Activated CD4-positive, alpha-beta T cell treated with anti-CD3 and anti-CD28 coated beads for 36 hours (primary cell): ENCODE results near the gene ZBTB26. TPM values are rescaled to one million over a fixed set of nuclear protein-coding genes. Genes with fewer than 3 reads are reported as not detected.
A peak's percentile ranks its signal among the peaks of the same experiment; 100 is the strongest.

Experiments used
- ATAC-seq: fragments of 200-7000 bp; cut with Tn5 transposase; one replicate; pipeline ENCODE4 v1.10.0; 2021; ENCODE audit warnings: mild to moderate bottlenecking, moderate library complexity
- CTCF ChIA-PET: fragments of 350-600 bp; sonication (Branson Sonifier 250); formaldehyde crosslinking; loops from one replicate; lab custom pipeline; 2021; ENCODE audit warnings: antibody characterized with exemption; lab: Charles Lee
- POLR2A ChIA-PET: fragments of 350-600 bp; sonication (Branson Sonifier 250); formaldehyde crosslinking; loops from one replicate; lab custom pipeline; 2021; ENCODE audit warnings: antibody characterized with exemption, inconsistent platforms; lab: Charles Lee
- DNase-seq: peaks from one replicate; pipeline ENCODE4 v3.0.0-alpha.2; 2020
- H3K27ac Mint-ChIP-seq: one replicate; pipeline ENCODE4 v1.8.0; 2021; ENCODE audit warnings: mixed read lengths
- H3K27me3 Mint-ChIP-seq: one replicate; pipeline ENCODE4 v1.8.0; 2021; ENCODE audit warnings: mixed read lengths
- H3K36me3 Mint-ChIP-seq: one replicate; pipeline ENCODE4 v1.8.0; 2021; ENCODE audit warnings: low read depth, mixed read lengths
- H3K4me1 Mint-ChIP-seq: one replicate; pipeline ENCODE4 v1.8.0; 2021; ENCODE audit warnings: mixed read lengths
- H3K4me3 Mint-ChIP-seq: one replicate; pipeline ENCODE4 v1.8.0; 2021; ENCODE audit warnings: mild to moderate bottlenecking, moderate library complexity, mixed read lengths
- H3K9me3 Mint-ChIP-seq: one replicate; pipeline ENCODE4 v1.8.0; 2021; ENCODE audit warnings: low read depth, mixed read lengths
- intact Hi-C, 2 experiments: fragments of 100-400 bp; cut with DNase I in 1 of 2; cut with micrococcal nuclease in 1 of 2; formaldehyde crosslinking; loops; one replicate each; pipeline versions ENCODE4 v1.14.2 to v1.15.1; 2022 to 2024; cut with DNase I, micrococcal nuclease
- total RNA-seq, 2 experiments: library from RNA; stranded (reverse); gene quantifications; one replicate each; pipeline ENCODE4 v1.2.3, GENCODE V29; 2021

The ZBTB26 gene, protein sequence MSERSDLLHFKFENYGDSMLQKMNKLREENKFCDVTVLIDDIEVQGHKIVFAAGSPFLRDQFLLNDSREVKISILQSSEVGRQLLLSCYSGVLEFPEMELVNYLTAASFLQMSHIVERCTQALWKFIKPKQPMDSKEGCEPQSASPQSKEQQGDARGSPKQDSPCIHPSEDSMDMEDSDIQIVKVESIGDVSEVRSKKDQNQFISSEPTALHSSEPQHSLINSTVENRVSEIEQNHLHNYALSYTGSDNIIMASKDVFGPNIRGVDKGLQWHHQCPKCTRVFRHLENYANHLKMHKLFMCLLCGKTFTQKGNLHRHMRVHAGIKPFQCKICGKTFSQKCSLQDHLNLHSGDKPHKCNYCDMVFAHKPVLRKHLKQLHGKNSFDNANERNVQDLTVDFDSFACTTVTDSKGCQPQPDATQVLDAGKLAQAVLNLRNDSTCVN
- total RNA-seq: 1 to 10 TPM; 6.0 TPM

DNA sequence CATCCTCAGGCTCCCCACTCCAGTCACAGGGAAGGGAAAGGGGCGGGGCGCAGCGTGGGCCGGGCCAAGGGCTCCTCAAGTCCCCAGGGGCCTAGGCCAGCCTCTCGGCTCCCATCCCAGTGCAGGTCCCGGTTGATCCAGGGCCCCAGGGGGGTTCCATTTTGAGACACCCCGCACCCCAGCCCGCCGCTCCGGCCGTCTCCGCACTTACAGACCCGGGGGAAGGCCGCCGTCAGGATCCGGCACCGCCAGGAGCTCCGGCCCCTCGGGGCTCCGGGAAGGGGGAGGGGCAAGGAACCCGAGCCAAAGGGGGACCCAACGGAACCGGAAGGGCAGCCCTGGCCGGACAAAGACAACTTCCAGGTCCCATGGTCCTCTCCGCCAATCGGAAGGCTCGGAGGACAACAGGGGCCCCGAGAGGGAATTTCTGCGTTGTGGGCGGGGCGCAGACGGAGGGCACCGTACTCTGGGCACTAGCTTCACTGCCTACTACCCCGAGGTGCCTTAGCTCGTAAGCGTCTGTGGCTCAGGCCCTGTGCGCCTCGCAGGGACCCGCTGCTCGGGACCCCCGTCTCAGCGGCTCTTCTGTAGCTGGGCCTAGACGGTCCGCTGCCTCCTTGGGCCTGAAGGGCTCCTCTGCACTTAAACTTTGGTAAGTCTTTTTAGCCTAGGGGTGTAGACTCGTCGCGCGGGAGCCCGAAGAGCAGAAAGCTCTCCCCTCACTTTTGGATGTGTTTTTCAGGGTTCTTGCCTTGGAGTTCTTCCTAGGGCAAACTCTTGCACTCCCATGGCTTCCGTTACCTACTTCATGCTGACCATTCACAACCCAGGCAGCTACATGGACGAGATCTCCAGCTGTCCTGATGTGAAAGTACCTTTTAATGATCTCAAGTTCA is at the start of gene ZBTB26:
ZBTB26 (minus strand) TSS at position 287 of the 896 bp plus-strand sequence. CDS start 11,578 bp downstream, outside the sequence.
- POLR2A ChIA-PET: interaction anchor here (0.7 to 3.2 kb wide), 5 partner anchors 10 to 124 kb away, joined by 3 to 26 read pairs (median 9); partner anchors contain the start of genes RABGAP1, RC3H2 and ZBTB6
- intact Hi-C loops: loop anchor here (1.0 to 10.0 kb wide), 6 partner anchors 9 to 837 kb away; partner anchors contain the start of genes RC3H2 (in 2 of the 2), ZBTB6 (in 2 of the 2), PDCL (in 1 of the 2) and TTLL11 (in 1 of the 2)
- H3K36me3 Mint-ChIP-seq: peaks cover 5% of the 10 kb centered on the region
- peak; percentile 95 for DNase-seq
- H3K9me3 Mint-ChIP-seq: no peaks in the 10 kb centered on the region
- H3K4me1 Mint-ChIP-seq: peaks cover 12% of the 10 kb centered on the region
- CTCF ChIA-PET: interaction anchor here (0.7 to 2.1 kb wide), 9 partner anchors 10 to 1262 kb away, joined by 3 to 15 read pairs (median 3); partner anchors contain the start of genes PDCL and RABGAP1
- no peaks in the 10 kb centered on the region for H3K27me3 Mint-ChIP-seq
- H3K4me3 Mint-ChIP-seq: no peak within 1 kb of the TSS
- H3K27ac Mint-ChIP-seq: peak within 1 kb of the TSS; percentile 98
- peak; percentile 99 for ATAC-seq

DNA sequence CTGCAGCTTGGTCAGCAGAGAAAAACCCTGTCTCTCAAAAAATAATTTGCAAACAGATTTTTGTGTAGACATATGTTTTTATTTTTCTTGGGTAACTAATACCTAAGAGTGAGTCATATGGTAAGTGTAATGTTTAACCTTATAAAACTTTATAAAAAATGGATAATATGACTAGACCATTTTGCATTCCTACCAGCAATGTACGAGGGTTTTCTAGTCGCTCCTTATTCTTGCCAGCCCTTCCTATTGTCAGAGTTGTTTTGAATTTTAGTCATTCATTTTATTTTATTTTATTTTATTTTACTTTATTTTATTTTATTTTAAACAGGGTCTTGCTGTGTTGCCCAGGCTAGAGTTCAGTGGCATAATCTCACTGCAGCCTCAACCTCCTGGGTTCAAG is 47.3 kb upstream of the ZBTB26 start:
- no peak for ATAC-seq
- ChIA-PET CTCF (no interaction called here), POLR2A (no interaction called here)
- Mint-ChIP-seq H3K9me3 (no peaks in the 10 kb centered on the region), H3K36me3 (peaks cover 12% of the 10 kb centered on the region), H3K27ac (no peak overlapping the region), H3K4me1 (no peaks in the 10 kb centered on the region), H3K4me3 (no peak overlapping the region), H3K27me3 (no peaks in the 10 kb centered on the region)
- intact Hi-C loops: no loop called here
- DNase-seq: no peak

DNA sequence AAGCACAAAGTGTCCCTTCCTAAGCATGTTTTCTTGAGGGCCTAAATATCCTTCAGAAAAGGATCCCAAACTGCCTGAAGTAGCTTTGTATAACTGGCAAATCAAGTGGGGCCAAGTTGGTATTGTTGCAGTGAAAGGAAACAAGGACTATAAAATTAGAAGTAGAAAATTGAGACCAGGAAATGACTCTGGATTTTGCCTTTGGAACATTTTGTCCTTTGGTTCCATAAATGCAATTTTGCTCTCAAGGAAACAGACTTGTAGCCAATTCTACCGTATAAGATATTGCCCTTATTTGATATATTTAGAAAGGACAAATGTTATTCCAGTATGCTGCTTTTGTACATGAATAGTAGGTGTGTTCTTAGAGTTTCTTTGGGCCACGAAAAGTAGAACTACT is 43.9 kb upstream of the ZBTB26 start:
- H3K27me3 Mint-ChIP-seq: no peaks in the 10 kb centered on the region
- no peaks in the 10 kb centered on the region for H3K4me1 Mint-ChIP-seq
- ChIA-PET POLR2A (no interaction called here), CTCF (interaction anchor here (0.6 to 0.9 kb wide), 3 partner anchors 26 to 374 kb away, joined by 3 read pairs; no protein-coding TSS in a partner anchor)
- ATAC-seq: no peak
- no peaks in the 10 kb centered on the region for H3K9me3 Mint-ChIP-seq
- intact Hi-C loops: no loop called here
- DNase-seq: no peak
- H3K36me3 Mint-ChIP-seq: peaks cover 17% of the 10 kb centered on the region
- H3K27ac Mint-ChIP-seq: no peak overlapping the region
- no peak overlapping the region for H3K4me3 Mint-ChIP-seq

DNA sequence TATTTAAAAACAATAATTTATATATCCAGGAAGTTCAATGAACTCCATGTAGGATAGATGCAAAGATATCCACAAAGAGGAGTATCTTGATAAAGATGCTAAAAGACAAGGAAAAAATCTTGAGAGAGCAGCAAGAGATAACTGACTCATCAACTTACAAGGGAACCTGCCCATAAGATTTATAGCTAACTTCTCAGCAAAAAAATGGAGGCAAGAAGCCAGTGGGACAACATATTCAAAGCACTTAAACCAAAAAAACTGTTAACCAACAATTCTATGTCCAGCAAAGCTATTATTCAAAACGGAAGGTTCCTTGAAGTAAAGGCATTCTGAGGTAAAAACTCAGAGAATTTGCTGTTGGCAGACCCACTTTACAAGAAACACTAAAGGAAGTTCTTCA is 29.8 kb upstream of the ZBTB26 start:
- H3K36me3 Mint-ChIP-seq: peaks cover 42% of the 10 kb centered on the region
- peaks cover 3% of the 10 kb centered on the region for H3K4me1 Mint-ChIP-seq
- no peaks in the 10 kb centered on the region for H3K9me3 Mint-ChIP-seq
- POLR2A ChIA-PET: no interaction called here
- DNase-seq: no peak
- H3K27ac Mint-ChIP-seq: no peak overlapping the region
- intact Hi-C loops: no loop called here
- no peak overlapping the region for H3K4me3 Mint-ChIP-seq
- CTCF ChIA-PET: interaction anchor here (1.3 to 1.5 kb wide), 2 partner anchors 21 to 29 kb away, joined by 3 to 4 read pairs; no protein-coding TSS in a partner anchor
- ATAC-seq: no peak
- H3K27me3 Mint-ChIP-seq: no peaks in the 10 kb centered on the region

DNA sequence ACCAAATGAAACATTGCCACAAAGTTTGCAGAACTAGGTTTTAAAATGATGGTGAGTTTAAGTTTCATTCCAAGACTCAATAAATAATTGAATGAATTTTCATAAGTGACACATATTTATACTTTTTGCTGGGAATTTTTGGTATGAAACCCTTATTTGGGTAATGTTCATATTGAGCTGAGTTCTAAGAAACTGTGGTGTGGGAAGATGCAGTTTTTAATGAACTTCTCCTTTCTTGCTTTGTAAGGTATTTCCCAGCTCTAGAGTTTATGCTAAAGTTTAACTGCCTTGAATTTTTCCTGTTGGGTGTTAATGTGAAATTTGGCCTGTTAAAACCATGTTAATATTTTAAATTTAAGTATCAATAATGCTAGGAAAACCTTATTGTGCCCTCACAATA is 24.6 kb upstream of the ZBTB26 start:
- intact Hi-C loops: no loop called here
- Mint-ChIP-seq H3K4me3 (no peak overlapping the region), H3K36me3 (peaks cover 32% of the 10 kb centered on the region), H3K27ac (no peak overlapping the region), H3K4me1 (peaks cover 15% of the 10 kb centered on the region), H3K27me3 (no peaks in the 10 kb centered on the region), H3K9me3 (no peaks in the 10 kb centered on the region)
- DNase-seq: no peak
- POLR2A ChIA-PET: no interaction called here
- no peak for ATAC-seq
- CTCF ChIA-PET: interaction anchor here (0.9 kb wide), 1 partner anchor 55 kb away, joined by 3 read pairs; no protein-coding TSS in a partner anchor

DNA sequence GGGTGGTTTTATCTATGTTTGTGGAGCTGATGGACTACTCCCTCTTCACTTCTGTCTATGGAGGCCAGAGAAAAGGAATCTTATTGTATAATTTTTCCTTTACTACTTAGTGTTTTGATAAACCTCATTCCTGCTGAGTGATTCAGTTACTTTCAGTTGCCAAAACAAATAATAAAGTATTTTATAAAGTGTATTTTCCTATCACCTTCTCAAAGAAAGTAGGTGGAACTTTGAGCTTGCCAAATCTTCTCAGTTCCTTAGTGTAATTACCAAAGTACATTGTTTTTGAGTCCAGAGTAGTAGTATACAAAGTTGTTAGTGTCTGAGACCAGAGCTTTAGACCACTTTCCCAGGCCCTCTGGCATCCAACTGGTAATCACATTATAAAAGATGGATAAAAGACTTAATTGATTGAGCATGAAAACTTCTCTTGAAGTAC is 23.0 kb upstream of the ZBTB26 start:
- ATAC-seq (no peak), DNase-seq (no peak)
- Mint-ChIP-seq H3K27ac (no peak overlapping the region), H3K4me1 (peaks cover 27% of the 10 kb centered on the region), H3K36me3 (peaks cover 17% of the 10 kb centered on the region), H3K4me3 (no peak overlapping the region), H3K9me3 (no peaks in the 10 kb centered on the region), H3K27me3 (no peaks in the 10 kb centered on the region)
- intact Hi-C loops: no loop called here
- CTCF ChIA-PET: interaction anchor here (0.7 to 1.2 kb wide), 2 partner anchors 23 to 271 kb away, joined by 3 read pairs; partner anchors contain the start of gene ZBTB26
- POLR2A ChIA-PET: no interaction called here

DNA sequence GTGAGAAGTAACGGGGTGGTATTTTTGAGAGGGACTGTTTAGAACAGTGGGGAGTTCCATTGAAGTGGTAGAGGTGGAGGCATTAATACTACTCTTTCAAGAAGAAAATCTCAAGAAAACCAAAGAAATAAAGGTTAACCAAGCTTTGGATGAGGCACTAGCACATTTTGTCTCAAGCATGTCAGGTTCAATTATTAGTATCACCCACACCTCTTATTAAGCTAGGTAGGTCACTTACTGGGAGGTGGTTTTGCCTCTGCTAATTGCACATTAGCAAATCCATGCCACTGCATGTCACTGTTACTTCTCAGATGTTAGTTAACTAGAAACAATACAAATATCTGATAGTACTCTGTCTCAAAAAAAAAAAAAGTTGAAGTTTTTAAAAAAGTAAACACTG is 19.7 kb upstream of the ZBTB26 start:
- peaks cover 47% of the 10 kb centered on the region for H3K4me1 Mint-ChIP-seq
- H3K4me3 Mint-ChIP-seq: no peak overlapping the region
- no peak for ATAC-seq
- ChIA-PET CTCF (interaction anchor here (1.0 kb wide), 1 partner anchor 11 kb away, joined by 4 read pairs; no protein-coding TSS in a partner anchor), POLR2A (interaction anchor here (0.5 kb wide), 1 partner anchor 49 kb away, joined by 6 read pairs; no protein-coding TSS in a partner anchor)
- no peak overlapping the region for H3K27ac Mint-ChIP-seq
- DNase-seq: no peak
- intact Hi-C loops: no loop called here
- peaks cover 6% of the 10 kb centered on the region for H3K36me3 Mint-ChIP-seq
- H3K27me3 Mint-ChIP-seq: no peaks in the 10 kb centered on the region
- no peaks in the 10 kb centered on the region for H3K9me3 Mint-ChIP-seq

DNA sequence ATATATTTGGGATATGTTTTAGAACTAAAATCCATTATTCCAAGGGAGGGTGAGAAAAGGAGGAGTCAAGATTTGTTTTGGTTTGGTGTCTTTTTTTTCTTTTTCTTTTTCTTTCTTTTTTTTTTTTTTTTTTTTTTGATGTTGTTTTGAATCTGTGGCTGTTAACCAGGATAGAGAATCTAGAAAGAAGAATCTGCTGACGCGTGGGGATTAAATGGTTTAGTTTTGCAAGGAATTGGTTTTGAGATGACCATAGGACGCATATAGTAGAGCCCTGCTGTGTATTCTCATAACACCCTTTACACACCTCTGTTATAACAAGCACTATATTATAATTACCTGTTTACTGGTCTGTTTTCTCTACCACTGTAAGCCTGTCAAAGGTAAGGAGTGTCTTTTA is 19.0 kb upstream of the ZBTB26 start:
- intact Hi-C loops: no loop called here
- CTCF ChIA-PET: no interaction called here
- no peaks in the 10 kb centered on the region for H3K9me3 Mint-ChIP-seq
- ATAC-seq (no peak), DNase-seq (no peak)
- no peak overlapping the region for H3K4me3 Mint-ChIP-seq
- no peaks in the 10 kb centered on the region for H3K27me3 Mint-ChIP-seq
- H3K4me1 Mint-ChIP-seq: peaks cover 55% of the 10 kb centered on the region
- no peak overlapping the region for H3K27ac Mint-ChIP-seq
- POLR2A ChIA-PET: no interaction called here
- peaks cover 6% of the 10 kb centered on the region for H3K36me3 Mint-ChIP-seq

DNA sequence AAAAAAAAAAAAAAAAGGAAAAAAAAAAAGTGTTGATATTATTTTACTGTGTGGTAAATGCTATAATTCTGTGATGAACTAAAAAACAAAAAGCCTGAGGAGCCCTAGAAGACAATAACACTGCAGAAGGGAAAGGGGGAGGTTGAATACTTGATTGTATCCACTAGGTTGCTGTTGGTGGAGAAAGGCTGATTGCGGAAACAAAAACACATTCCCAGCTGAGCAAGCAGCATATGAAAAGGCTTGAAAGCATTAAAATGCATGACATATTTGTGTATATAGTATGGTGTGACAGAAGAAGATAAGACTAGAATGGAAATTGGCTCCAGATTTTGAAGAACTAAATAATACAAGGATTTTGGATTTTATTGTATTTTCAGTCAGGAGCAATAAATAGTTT is 18.4 kb upstream of the ZBTB26 start:
- intact Hi-C loops: loop anchor here in 1 of 2 experiments (5.0 to 10.0 kb wide), 2 partner anchors 275 to 487 kb away; no protein-coding TSS in a partner anchor
- Mint-ChIP-seq H3K36me3 (peaks cover 7% of the 10 kb centered on the region), H3K4me1 (peaks cover 52% of the 10 kb centered on the region), H3K27ac (no peak overlapping the region), H3K27me3 (no peaks in the 10 kb centered on the region), H3K4me3 (no peak overlapping the region), H3K9me3 (no peaks in the 10 kb centered on the region)
- DNase-seq (no peak), ATAC-seq (no peak)
- ChIA-PET POLR2A (interaction anchor here (0.6 kb wide), 1 partner anchor 40 kb away, joined by 3 read pairs; no protein-coding TSS in a partner anchor), CTCF (no interaction called here)

DNA sequence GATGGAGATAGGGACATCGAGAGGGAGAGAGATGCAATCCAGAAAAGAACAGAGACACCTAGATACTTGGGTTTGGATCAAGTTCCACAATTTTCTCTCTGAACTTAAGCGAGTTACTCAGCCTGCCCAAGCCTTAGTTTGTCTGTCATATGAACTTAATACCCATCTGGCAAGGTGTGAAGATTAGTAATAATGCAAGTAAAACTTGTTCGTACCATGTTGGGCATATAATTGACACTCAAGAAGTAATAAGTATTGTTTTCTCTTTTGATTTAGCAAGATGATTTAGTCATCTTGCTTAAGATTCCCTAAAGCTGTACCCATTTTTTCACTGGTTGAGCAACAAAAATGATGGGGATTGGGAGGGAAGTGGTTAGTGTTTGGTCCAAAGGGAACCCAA is 17.0 kb upstream of the ZBTB26 start:
- peak; percentile 95 for ATAC-seq
- Mint-ChIP-seq H3K27ac (peak overlapping the region; percentile 75), H3K4me1 (peaks cover 48% of the 10 kb centered on the region), H3K9me3 (no peaks in the 10 kb centered on the region), H3K4me3 (peak overlapping the region; percentile 8), H3K36me3 (peaks cover 7% of the 10 kb centered on the region), H3K27me3 (no peaks in the 10 kb centered on the region)
- ChIA-PET POLR2A (interaction anchor here (0.7 to 1.1 kb wide), 2 partner anchors 31 to 36 kb away, joined by 3 to 6 read pairs; partner anchors contain the start of gene ZBTB6), CTCF (interaction anchor here (1.0 kb wide), 1 partner anchor 11 kb away, joined by 3 read pairs; no protein-coding TSS in a partner anchor)
- DNase-seq: peak; percentile 20
- intact Hi-C loops: loop anchor here in 1 of 2 experiments (5.0 to 10.0 kb wide), 2 partner anchors 276 to 486 kb away; no protein-coding TSS in a partner anchor
